ENCODE data around the gene FOXP1.

FOXP1 gene

GRCh38 chr3:71512000-71512399 is 71.5 kb downstream of the FOXP1 start:
- no peak for DNase-seq (ENCODE audit: low read depth)
- H3K4me3 ChIP-seq (ENCODE audit: low read depth, low read length), result no peak overlapping the region
- peak; percentile 35 for TF ChIP-seq CTCF (IDR thresholded peaks at IDR 0.05; ENCODE audit: low read depth, low read length, missing control alignments)

GRCh38 chr3:71511446-71511845 is 72.1 kb downstream of the FOXP1 start:
- H3K4me3 ChIP-seq (ENCODE audit: low read depth, low read length), result no peak overlapping the region
- no peak for TF ChIP-seq CTCF (IDR thresholded peaks at IDR 0.05; ENCODE audit: low read depth, low read length, missing control alignments)
- no peak for DNase-seq (ENCODE audit: low read depth)

- no peak for TF ChIP-seq CTCF (IDR thresholded peaks at IDR 0.05; ENCODE audit: low read depth, low read length, missing control alignments)
- H3K4me3 ChIP-seq (ENCODE audit: low read depth, low read length), result no peak overlapping the region
- DNase-seq (ENCODE audit: low read depth), result no peak
Observed at GRCh38 chr3:71511037-71511436, 72.5 kb downstream of the FOXP1 start.

GRCh38 chr3:71510510-71510909 is 73.0 kb downstream of the FOXP1 start:
- no peak overlapping the region for H3K4me3 ChIP-seq (ENCODE audit: low read depth, low read length)
- DNase-seq (ENCODE audit: low read depth), result no peak
- TF ChIP-seq CTCF (IDR thresholded peaks at IDR 0.05; ENCODE audit: low read depth, low read length, missing control alignments), result no peak

GRCh38 chr3:71509066-71509465 is 74.5 kb downstream of the FOXP1 start:
- DNase-seq (ENCODE audit: low read depth), result no peak
- no peak for TF ChIP-seq CTCF (IDR thresholded peaks at IDR 0.05; ENCODE audit: low read depth, low read length, missing control alignments)
- no peak overlapping the region for H3K4me3 ChIP-seq (ENCODE audit: low read depth, low read length)

- no peak for TF ChIP-seq CTCF (IDR thresholded peaks at IDR 0.05; ENCODE audit: low read depth, low read length, missing control alignments)
- no peak for DNase-seq (ENCODE audit: low read depth)
- no peak overlapping the region for H3K4me3 ChIP-seq (ENCODE audit: low read depth, low read length)
Observed at GRCh38 chr3:71505767-71506350, 77.7 kb downstream of the FOXP1 start.

GRCh38 chr3:71504250-71505036 is 79.1 kb downstream of the FOXP1 start:
- no peak for DNase-seq (ENCODE audit: low read depth)
- TF ChIP-seq CTCF (IDR thresholded peaks at IDR 0.05; ENCODE audit: low read depth, low read length, missing control alignments), result no peak
- H3K4me3 ChIP-seq (ENCODE audit: low read depth, low read length), result no peak overlapping the region

Data from GM12864 (cell line).